Karpas-422 (cell line): ENCODE results near the gene NOMO2. TPM values are rescaled to one million over a fixed set of nuclear protein-coding genes. Genes with fewer than 3 reads are reported as not detected.
"Not testable (repeated sequence)": the region's sequence is repeated elsewhere in the genome, so short reads cannot be mapped to it uniquely, and the experiment has no call there.

ENCODE experiments used
- DNase-seq: peaks from one replicate; pipeline ENCODE4 v3.0.0-alpha.2; 2015
- H2AFZ ChIP-seq: fragments of 200-600 bp; sonication (generic); 2 replicates; pipeline ENCODE4 v1.6.1; 2014; ENCODE audit warnings: antibody characterized with exemption, low read length, mixed read lengths
- H3K27ac ChIP-seq: fragments of 200-600 bp; sonication (generic); 2 replicates; pipeline ENCODE4 v1.5.1; 2014; ENCODE audit warnings: mild to moderate bottlenecking, low read length, moderate library complexity
- H3K27me3 ChIP-seq: fragments of 200-600 bp; sonication (generic); 2 replicates; pipeline ENCODE4 v1.6.1; 2014; ENCODE audit warnings: low read length, mixed read lengths
- H3K36me3 ChIP-seq: fragments of 200-600 bp; sonication (generic); 2 replicates; pipeline ENCODE4 v1.6.1; 2014; ENCODE audit warnings: low read length, mixed read lengths; ENCODE audit not compliant: insufficient read depth
- H3K4me1 ChIP-seq: fragments of 200-600 bp; sonication (generic); 2 replicates; pipeline ENCODE4 v1.6.1; 2014; ENCODE audit warnings: mild to moderate bottlenecking, low read length, mixed read lengths
- H3K4me2 ChIP-seq: fragments of 200-600 bp; sonication (generic); 2 replicates; pipeline ENCODE4 v1.6.1; 2014; ENCODE audit warnings: low read length, low read depth, mild to moderate bottlenecking; ENCODE audit not compliant: poor library complexity, severe bottlenecking
- H3K4me3 ChIP-seq: fragments of 200-600 bp; sonication (generic); 2 replicates; pipeline ENCODE4 v1.5.1; 2014; ENCODE audit warnings: mild to moderate bottlenecking, antibody characterized with exemption, low read length, mixed read lengths
- H3K79me2 ChIP-seq: fragments of 200-600 bp; sonication (generic); 2 replicates; pipeline ENCODE4 v1.6.1; 2014; ENCODE audit warnings: mild to moderate bottlenecking, low read length, mixed read lengths
- H3K9ac ChIP-seq: fragments of 200-600 bp; sonication (generic); 2 replicates; pipeline ENCODE4 v1.6.0; 2014; ENCODE audit warnings: low read length
- H3K9me2 ChIP-seq: fragments of 200-600 bp; sonication (generic), shearing (Covaris generic); replicated peaks from 2 replicates; pipeline ENCODE4 v1.6.0; 2014; ENCODE audit warnings: mild to moderate bottlenecking, low read length, moderate library complexity; ENCODE audit not compliant: insufficient read depth
- H3K9me3 ChIP-seq: fragments of 300-700, 200-600 bp; sonication (generic); 2 replicates; pipeline ENCODE4 v1.6.1; 2014; ENCODE audit warnings: low read length, mixed read lengths
- H4K20me1 ChIP-seq: fragments of 200-600 bp; sonication (generic); 2 replicates; pipeline ENCODE4 v1.6.1; 2014; ENCODE audit warnings: mild to moderate bottlenecking, antibody characterized with exemption, low read length, low read depth; ENCODE audit not compliant: insufficient read depth
- total RNA-seq: library from RNA; depleted of rRNA; stranded (reverse); fragments of >200 nt; shearing (Covaris generic); gene quantifications from 2 replicates; pipeline ENCODE4 v1.2.3, GENCODE V29; 2014; ENCODE audit warnings: low replicate concordance

NOMO2 gene
- total RNA-seq, 1 experiment from 2014 or later: 72.6 TPM

- H4K20me1 ChIP-seq: no peaks in the 10 kb centered on the region
- H3K27me3 ChIP-seq: no peaks in the 10 kb centered on the region
- H3K9ac ChIP-seq: no peak overlapping the region
- no peak overlapping the region for H3K4me2 ChIP-seq
- H3K79me2 ChIP-seq: no peaks in the 10 kb centered on the region
- no peaks in the 10 kb centered on the region for H3K36me3 ChIP-seq
- no peak overlapping the region for H3K27ac ChIP-seq
- DNase-seq: no peak
- H3K4me3 ChIP-seq: no peak overlapping the region
- no peak overlapping the region for H2AFZ ChIP-seq
- H3K9me2 ChIP-seq: no peaks in the 10 kb centered on the region
- no peaks in the 10 kb centered on the region for H3K4me1 ChIP-seq
- H3K9me3 ChIP-seq: no peaks in the 10 kb centered on the region
Observed at GRCh38 chr16:18582902-18583301, 21.0 kb upstream of the NOMO2 start.

- not testable (repeated sequence) for H3K4me2 ChIP-seq, H3K79me2 ChIP-seq, H4K20me1 ChIP-seq, H3K9ac ChIP-seq, H2AFZ ChIP-seq, H3K4me3 ChIP-seq, DNase-seq, H3K27ac ChIP-seq, H3K4me1 ChIP-seq, H3K27me3 ChIP-seq, H3K9me3 ChIP-seq, H3K9me2 ChIP-seq, H3K36me3 ChIP-seq
Observed at GRCh38 chr16:18580396-18580795, 18.5 kb upstream of the NOMO2 start.

- not testable (repeated sequence) for H3K9ac ChIP-seq, H3K4me2 ChIP-seq, DNase-seq, H2AFZ ChIP-seq, H3K9me3 ChIP-seq, H3K9me2 ChIP-seq, H3K27me3 ChIP-seq, H3K4me1 ChIP-seq, H4K20me1 ChIP-seq, H3K79me2 ChIP-seq, H3K27ac ChIP-seq, H3K4me3 ChIP-seq, H3K36me3 ChIP-seq
Observed at GRCh38 chr16:18579261-18579660, 17.4 kb upstream of the NOMO2 start.

- H3K79me2 ChIP-seq, DNase-seq: not testable (repeated sequence)
Observed at GRCh38 chr16:18577942-18578341, 16.0 kb upstream of the NOMO2 start.

GRCh38 chr16:18575945-18576344, 14.0 kb upstream of the NOMO2 start:
- H3K4me1 ChIP-seq, H3K27ac ChIP-seq, H4K20me1 ChIP-seq, H3K4me3 ChIP-seq, H3K79me2 ChIP-seq, DNase-seq, H2AFZ ChIP-seq, H3K27me3 ChIP-seq, H3K9me2 ChIP-seq, H3K4me2 ChIP-seq, H3K9me3 ChIP-seq, H3K36me3 ChIP-seq, H3K9ac ChIP-seq: not testable (repeated sequence)

More at GRCh38 chr16:18577942-18578341, 16.0 kb upstream of the NOMO2 start:
- H3K27ac ChIP-seq, H3K4me3 ChIP-seq, H2AFZ ChIP-seq, H3K9ac ChIP-seq, H3K4me2 ChIP-seq, H3K36me3 ChIP-seq, H3K9me2 ChIP-seq, H4K20me1 ChIP-seq, H3K27me3 ChIP-seq, H3K9me3 ChIP-seq, H3K4me1 ChIP-seq: not testable (repeated sequence)

- not testable (repeated sequence) for H3K9me3 ChIP-seq, H2AFZ ChIP-seq, H3K27ac ChIP-seq, H3K4me2 ChIP-seq, H3K9me2 ChIP-seq, H3K27me3 ChIP-seq, DNase-seq, H3K4me1 ChIP-seq, H4K20me1 ChIP-seq, H3K36me3 ChIP-seq, H3K4me3 ChIP-seq, H3K79me2 ChIP-seq, H3K9ac ChIP-seq
Observed at GRCh38 chr16:18575298-18575917, 13.5 kb upstream of the NOMO2 start.

- H4K20me1 ChIP-seq, H2AFZ ChIP-seq, H3K9ac ChIP-seq, H3K27me3 ChIP-seq, H3K4me3 ChIP-seq, H3K36me3 ChIP-seq, H3K4me1 ChIP-seq, H3K9me2 ChIP-seq, DNase-seq, H3K9me3 ChIP-seq, H3K79me2 ChIP-seq, H3K4me2 ChIP-seq, H3K27ac ChIP-seq: not testable (repeated sequence)
Observed at GRCh38 chr16:18573887-18574286, 12.0 kb upstream of the NOMO2 start.

GRCh38 chr16:18572973-18573372, 11.1 kb upstream of the NOMO2 start:
- not testable (repeated sequence) for H3K79me2 ChIP-seq, H3K4me3 ChIP-seq, H3K4me1 ChIP-seq, H4K20me1 ChIP-seq, H2AFZ ChIP-seq, H3K9me3 ChIP-seq, H3K9me2 ChIP-seq, H3K36me3 ChIP-seq, DNase-seq, H3K27ac ChIP-seq, H3K4me2 ChIP-seq, H3K27me3 ChIP-seq, H3K9ac ChIP-seq

- H3K9me3 ChIP-seq, H3K4me3 ChIP-seq, H3K4me2 ChIP-seq, H3K9me2 ChIP-seq, H4K20me1 ChIP-seq, H3K4me1 ChIP-seq, H2AFZ ChIP-seq, H3K36me3 ChIP-seq, H3K27ac ChIP-seq, H3K27me3 ChIP-seq, H3K9ac ChIP-seq, H3K79me2 ChIP-seq, DNase-seq: not testable (repeated sequence)
Observed at GRCh38 chr16:18571307-18571850, 9.5 kb upstream of the NOMO2 start.
